Erythroblast (primary cell): Measurements from ENCODE around the gene CEACAM3.

ENCODE experiments used
- GATA1 ChIP-seq: IDR thresholded peaks from 2 replicates; pipeline ENCODE4 v1.6.1; 2011; ENCODE audit warnings: low read depth, mild to moderate bottlenecking, control low read depth, low read length, moderate library complexity
- POLR2A ChIP-seq: IDR thresholded peaks from 2 replicates; pipeline ENCODE4 v1.6.1; 2011; ENCODE audit warnings: mild to moderate bottlenecking, low read length

- TF ChIP-seq POLR2A (no peak), GATA1 (no peak)
Observed at GRCh38 chr19:41785653-41786052, 10.7 kb upstream of the CEACAM3 start.
